ENCODE results near the gene ARHGAP26.

DNA sequence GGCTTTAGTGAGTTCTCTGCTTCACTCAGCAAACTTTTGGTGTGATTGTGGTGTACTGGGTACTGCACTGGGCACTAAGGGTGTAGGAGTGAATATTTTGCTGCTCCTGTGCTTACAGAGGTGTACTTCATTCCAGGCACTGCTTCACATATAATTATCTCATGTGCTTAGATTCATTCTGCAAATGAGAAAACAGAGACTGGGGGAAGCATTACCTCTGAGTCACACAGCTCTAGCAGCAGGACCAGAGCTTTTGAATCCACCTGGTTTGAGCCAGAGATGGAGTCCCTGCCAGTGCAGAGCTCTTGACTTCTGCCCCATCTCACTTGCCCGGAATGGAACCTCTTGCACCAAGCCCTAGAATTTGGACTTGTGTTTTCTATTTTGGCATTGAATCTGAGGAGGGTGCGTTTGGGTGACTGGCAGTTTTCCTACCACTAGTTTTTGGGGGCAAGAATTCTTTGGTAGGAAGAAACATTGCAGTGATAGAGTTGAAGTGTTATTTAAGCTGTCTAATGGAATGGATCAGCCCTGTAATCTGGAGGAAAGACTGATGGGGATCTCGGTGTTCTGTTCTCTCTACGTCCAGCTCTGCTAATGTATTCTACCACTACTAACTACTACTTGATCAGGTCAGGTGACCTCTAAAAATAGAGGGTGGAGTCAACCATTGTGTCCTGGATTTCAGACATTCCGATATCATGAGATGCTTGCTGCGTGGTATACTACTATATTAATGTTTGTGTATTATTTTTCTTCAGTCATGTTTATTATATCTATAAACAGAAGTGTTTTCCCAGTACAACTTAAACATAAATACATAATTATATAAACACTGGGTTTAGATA lies 2.5 kb downstream of the ARHGAP26 start:
- no peak for TF ChIP-seq POLR2A (IDR thresholded peaks at IDR 0.05; ENCODE audit: low read depth, low read length)
- TF ChIP-seq, protein P1, sequence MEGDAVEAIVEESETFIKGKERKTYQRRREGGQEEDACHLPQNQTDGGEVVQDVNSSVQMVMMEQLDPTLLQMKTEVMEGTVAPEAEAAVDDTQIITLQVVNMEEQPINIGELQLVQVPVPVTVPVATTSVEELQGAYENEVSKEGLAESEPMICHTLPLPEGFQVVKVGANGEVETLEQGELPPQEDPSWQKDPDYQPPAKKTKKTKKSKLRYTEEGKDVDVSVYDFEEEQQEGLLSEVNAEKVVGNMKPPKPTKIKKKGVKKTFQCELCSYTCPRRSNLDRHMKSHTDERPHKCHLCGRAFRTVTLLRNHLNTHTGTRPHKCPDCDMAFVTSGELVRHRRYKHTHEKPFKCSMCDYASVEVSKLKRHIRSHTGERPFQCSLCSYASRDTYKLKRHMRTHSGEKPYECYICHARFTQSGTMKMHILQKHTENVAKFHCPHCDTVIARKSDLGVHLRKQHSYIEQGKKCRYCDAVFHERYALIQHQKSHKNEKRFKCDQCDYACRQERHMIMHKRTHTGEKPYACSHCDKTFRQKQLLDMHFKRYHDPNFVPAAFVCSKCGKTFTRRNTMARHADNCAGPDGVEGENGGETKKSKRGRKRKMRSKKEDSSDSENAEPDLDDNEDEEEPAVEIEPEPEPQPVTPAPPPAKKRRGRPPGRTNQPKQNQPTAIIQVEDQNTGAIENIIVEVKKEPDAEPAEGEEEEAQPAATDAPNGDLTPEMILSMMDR (conservative IDR thresholded peaks at IDR 0.05; ENCODE audit: low read depth, low read length), result no peak
- TF ChIP-seq SMC3 (IDR thresholded peaks at IDR 0.05; ENCODE audit: low read depth, low read length), result no peak
